Fibroblast of pulmonary artery (primary cell): ENCODE results near the gene DHTKD1.
"Not testable (repeated sequence)": the region's sequence is repeated elsewhere in the genome, so short reads cannot be mapped to it uniquely, and the experiment has no call there.

ENCODE experiments used
- DNase-seq: peaks from one replicate; pipeline ENCODE4 v3.0.0-alpha.2; 2010; ENCODE audit warnings: low read depth
- H3K4me3 ChIP-seq: replicated peaks from 2 replicates; pipeline ENCODE4 v1.5.1; 2011; ENCODE audit warnings: low read depth, mild to moderate bottlenecking, control low read depth, low read length, moderate library complexity
- CTCF ChIP-seq: IDR thresholded peaks from 2 replicates; pipeline ENCODE4 v1.5.1; 2011; ENCODE audit warnings: mild to moderate bottlenecking, control low read depth, low read length, inconsistent platforms; ENCODE audit errors: missing control alignments

DHTKD1 gene

GRCh38 chr10:12160664-12161063, 91.9 kb downstream of the DHTKD1 start:
- no peak overlapping the region for H3K4me3 ChIP-seq
- DNase-seq: no peak
- TF ChIP-seq CTCF: no peak

- no peak for TF ChIP-seq CTCF
- H3K4me3 ChIP-seq: no peak overlapping the region
- no peak for DNase-seq
Observed at GRCh38 chr10:12162927-12163326, 94.2 kb downstream of the DHTKD1 start.

- no peak overlapping the region for H3K4me3 ChIP-seq
- no peak for TF ChIP-seq CTCF
- DNase-seq: no peak
Observed at GRCh38 chr10:12164085-12164484, 95.3 kb downstream of the DHTKD1 start.

GRCh38 chr10:12165036-12165435, 96.3 kb downstream of the DHTKD1 start:
- TF ChIP-seq CTCF: no peak
- no peak for DNase-seq
- H3K4me3 ChIP-seq: no peak overlapping the region

- no peak for TF ChIP-seq CTCF
- no peak for DNase-seq
Observed at GRCh38 chr10:12165999-12166775, 97.4 kb downstream of the DHTKD1 start.

GRCh38 chr10:12171512-12171911, 102.8 kb downstream of the DHTKD1 start:
- H3K4me3 ChIP-seq, DNase-seq: not testable (repeated sequence)

More at GRCh38 chr10:12165999-12166775, 97.4 kb downstream of the DHTKD1 start:
- no peak overlapping the region for H3K4me3 ChIP-seq
